GM18511 (cell line): Measurements from ENCODE around the gene SELPLG.
"Not testable (repeated sequence)": the region's sequence is repeated elsewhere in the genome, so short reads cannot be mapped to it uniquely, and the experiment has no call there.

Source experiments
- ATAC-seq: cut with Tn5 transposase; IDR thresholded peaks from one replicate; pipeline ENCODE4 v1.9.1; 2021; ENCODE audit warnings: mild to moderate bottlenecking, moderate library complexity; ENCODE audit not compliant: unreplicated experiment

The SELPLG gene

DNA sequence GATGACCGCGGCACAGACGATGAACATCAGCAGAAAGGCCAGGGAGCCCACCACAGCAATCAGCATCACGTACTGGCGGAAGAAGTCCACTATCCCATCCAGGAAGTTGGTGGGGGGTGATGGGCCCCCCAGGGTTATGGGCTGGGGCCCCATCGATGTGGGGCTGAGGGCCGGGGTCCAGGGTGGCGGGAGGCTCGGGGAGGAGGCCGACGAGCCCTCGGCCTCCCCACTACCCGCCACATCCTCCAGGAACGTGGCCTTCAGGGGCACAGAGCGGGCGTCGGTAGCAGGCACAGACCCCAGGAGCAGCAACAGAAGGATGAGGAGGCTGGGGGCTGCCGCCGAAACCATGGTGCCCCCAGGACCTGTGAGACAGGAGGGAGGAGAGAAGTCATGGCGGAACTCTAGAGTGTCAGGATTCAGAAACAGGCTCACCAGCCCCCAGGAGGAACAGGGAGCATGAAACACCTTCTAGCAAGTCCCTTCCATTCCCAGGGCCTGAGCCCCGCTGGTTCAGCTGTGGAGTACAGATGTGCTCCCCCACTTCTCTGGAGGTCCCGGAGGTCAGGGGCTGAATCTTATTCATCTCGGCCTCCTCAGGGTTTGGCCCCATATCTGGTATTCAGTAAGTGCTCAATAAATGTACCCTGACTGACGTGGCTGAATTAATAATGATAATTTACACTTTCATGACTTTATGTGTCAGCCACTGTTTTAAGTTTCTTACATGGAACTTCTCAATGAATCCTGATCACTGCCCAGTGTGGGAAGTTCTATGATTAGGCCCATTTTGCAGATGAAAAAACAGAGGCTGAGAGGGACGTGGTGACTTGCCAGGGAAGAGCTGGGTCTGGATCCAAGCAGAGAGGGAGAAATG, 41.4 kb downstream of the SELPLG start:
- ATAC-seq, result no peak

DNA sequence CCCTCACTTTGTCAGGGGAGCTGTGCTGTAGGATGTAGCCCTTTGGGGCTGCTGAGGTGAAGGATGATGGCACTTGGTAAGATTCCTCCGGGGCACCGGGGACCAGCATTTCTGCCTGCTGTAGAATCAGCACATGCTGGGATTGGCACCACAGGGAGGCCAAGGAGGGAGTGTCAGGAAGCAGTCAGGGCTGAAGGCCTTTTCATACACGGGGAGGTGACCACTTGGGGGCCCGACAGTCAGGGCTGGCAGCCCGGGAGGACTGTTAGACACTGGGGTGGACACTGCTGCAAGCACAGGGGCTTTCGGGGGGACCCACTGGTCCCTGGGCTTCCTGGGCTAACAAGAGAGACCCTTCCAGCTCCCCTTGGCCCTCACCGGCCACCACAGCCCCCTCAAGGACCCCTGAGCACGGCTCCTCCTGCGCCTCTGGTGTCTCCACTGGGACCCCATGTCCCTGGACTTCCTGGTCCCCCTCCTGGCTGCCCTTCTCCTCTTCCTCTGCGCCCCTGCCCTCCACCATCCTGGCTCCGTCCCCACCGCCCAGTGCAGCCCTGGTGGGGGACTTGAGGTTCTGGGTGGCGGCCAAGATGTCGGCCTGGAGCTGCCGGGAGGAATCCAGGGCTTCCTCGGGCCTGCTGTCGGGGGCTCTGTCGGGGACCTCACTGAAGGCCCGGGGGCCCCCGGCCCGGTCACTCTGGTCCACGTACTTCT, 42.3 kb downstream of the SELPLG start:
- no peak for ATAC-seq

DNA sequence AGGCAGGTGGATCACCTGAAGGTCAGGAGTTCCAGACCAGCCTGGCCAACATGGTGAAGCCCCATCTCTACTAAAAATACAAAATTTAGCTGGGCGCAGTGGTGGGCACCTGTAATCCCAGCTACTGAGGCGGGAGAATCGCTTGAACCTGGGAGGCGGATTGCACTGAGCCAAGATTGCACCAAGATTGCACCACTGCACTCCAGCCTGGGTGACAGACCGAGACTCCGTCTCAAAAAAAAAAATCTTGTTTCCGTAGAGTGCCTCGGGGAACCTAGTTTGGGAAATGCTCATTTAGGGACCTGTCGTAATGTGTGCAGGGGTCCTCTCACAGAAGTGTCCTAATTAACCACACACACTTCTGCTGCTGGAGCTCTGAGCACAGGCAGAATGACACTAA, 43.2 kb downstream of the SELPLG start:
- ATAC-seq, result not testable (repeated sequence)

DNA sequence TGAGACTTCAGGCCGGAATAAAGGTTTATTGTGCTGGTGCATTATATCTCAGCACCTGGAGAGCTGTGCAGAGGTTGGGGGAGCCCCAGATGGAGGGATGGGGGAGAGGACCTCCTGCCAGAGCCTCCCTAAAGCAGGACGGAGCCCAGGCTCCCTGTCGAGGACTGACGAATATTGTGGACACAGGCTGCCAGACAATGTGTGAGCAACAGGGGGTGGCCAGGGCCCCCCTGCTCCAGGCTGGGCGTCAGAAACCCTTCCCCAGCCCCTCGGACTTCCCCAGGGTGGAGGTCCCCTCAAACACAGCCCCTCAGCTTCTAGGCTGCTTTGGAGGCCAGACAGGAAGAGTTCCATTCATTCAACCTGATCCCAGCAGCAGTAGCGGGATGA, 43.9 kb downstream of the SELPLG start:
- ATAC-seq, result no peak

DNA sequence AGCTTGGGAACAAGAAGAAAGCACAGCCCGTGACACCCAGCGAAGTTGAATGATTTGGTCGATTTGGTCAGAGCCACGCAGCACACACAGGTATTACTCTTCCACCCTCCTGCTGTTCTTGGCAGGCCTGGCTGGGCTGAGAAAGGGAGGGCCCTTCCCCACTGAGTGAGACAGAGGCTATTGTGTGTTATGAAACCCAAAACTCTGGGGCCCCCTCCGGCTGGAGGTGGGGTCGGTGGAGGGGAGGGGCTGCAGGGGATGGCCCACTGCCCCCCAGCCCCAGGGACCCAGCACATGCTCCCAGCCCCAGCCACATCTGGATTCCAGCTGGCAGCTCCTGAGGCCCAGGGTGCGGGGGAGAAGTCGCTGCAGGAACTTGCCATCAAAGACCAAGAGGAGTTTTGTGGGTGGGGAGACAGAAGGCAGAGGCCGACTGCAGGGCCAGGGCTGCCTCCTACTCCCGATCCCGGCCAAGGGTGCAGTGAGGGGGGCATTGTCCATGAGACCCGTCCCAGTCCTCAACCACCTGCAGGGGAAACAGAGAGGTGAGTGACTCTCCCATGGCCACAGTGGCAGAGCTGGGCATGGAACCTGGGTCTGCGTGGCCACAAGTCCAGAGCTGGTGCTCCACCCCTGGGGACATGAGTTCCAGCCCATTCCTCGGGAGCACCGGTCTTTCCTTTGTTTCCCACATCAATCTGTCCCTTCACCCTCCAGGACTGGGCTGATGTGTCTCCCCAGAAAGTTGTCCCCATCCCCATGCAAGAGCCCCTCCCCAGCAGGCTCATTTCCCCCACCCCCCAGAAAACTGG, 44.5 kb downstream of the SELPLG start:
- ATAC-seq, result no peak

DNA sequence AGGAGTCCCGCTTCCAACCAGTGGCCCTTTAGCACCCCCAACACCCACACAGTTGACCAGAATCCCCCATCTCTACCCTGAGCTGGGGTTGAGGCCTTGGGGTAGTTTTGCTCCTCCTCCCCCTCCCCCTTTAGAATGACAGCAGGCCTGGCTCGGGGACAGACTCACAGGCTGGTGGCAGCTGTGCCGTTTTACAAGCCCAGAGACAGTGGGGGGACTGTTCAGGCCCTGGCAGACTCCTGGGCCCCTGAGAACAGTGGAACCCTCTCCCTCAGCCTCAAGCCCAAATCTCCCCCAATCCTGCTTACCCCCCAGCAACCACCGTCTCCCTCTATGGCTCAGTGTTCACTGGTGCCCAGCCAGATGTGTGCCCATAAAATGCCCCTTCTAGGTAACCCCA, 45.9 kb downstream of the SELPLG start:
- ATAC-seq, result no peak

DNA sequence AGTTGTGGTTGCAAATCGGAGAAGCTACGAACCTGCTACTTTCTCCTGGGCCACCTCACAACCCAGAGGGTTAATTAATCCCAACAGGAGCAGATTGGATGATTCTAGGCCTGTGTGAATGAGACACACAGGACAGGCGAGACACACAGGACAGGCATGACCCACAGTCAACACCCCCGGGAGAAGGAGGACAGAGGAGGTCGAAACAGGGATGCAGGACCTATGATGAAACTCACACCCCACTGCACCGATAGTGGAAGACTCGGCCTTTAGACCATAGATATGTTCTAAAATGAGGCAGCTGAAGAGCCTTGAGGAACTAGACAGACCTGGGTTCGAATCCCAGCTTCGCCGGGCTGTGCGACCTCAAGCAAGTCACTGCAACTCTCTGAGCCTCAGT, 47.4 kb downstream of the SELPLG start:
- no peak for ATAC-seq

DNA sequence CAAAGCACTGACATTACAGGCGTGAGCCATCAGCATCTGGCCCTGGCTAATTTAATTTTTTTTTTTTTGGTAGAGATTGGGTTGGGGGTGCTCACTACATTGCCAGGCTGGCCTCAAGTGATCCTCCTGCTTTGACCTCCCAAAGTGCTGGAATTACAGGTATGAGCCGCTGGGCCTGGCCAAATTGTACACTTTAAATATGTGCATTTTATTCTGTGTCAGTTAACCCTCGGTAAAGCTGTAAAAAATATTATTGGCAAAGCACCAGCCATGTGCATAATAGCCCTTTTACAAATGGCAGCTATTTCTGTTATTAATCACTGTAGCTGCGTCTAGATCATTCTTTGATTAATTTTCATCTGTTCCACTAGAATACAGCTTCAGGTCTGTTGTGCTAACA, 47.8 kb downstream of the SELPLG start:
- no peak for ATAC-seq

DNA sequence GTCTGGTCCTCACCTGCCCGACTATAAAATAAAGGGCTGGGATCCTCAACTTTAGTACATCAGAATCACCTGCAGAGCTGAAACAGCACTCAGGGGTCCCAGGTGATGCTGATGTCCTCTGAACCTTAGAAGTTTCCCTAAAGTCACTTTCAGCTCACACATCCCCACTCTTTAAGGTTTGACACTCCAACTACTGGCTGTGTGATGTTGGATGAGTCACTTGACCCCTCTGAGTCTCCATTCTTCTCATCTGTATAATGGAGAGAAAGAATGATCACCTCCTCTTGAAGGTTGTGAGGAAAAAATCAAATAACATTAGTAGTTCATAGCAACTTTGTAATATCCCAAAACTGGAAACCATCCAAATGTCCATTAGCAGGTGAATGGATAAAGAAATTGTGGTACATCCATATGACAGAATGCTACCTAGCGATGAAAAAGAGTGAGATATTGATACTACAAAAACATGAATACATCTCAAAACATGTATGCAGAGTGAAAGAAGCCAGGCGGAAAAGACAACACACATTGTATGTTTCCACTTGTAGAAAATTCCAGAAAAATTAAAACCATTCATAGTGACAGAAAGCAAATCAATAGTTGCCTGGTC, 49.1 kb downstream of the SELPLG start:
- ATAC-seq, result no peak

DNA sequence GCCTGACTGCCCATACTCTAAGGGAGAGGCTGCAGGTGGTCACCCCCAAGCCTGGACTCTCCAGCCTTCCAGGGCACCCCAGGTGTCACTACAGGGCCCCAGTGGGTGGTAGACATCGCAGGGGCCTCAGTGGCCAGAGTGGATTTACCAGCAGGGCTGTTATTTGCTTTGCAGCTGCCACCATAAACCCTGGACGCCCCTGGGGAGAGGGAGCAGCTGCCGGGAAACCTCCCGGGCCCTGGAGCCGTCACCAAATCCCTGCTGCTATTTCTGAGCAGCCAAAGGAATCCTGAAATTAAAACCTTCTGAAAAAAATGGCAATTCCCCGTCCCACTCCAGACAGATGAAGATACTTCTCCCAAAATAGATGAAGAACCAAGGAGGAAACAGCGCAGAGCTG, 49.7 kb downstream of the SELPLG start:
- ATAC-seq, result no peak

DNA sequence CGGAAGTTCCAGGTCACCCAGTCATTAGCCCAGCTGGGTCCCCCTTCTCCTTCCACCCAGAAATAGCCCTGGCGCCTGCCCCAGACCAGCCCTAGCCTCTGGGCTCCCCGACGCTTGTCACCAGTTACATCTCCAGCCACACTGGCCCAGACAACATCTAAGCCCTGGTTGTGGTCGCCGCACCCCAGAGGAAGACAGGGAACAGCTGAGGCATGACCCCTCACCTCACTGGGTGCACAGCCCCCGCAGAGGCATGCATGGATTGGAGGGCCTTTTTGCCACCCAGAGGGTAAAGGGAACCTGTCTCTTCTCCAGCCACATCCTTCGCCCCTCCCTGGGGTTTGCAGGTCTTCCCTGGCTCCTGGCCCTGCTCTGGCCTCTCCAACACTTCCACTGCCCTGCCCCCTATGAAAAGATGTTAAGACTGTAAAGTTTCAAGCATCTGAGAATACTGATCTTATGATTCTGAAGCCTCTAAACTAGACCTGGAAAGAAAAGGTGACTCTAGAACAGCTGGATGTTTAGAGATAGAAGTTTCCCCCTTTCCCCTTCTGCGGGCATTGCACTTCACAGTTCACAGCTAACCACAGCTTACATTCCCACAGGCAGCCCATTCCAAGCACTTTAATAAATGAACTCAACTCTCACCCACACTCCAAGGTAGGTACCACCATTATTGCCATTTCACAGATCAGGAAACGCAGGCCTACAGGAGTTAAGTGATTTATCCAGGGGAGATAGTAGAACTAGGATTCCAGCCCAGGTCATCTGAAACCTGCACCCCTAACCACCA, 50.5 kb downstream of the SELPLG start:
- ATAC-seq, result no peak

DNA sequence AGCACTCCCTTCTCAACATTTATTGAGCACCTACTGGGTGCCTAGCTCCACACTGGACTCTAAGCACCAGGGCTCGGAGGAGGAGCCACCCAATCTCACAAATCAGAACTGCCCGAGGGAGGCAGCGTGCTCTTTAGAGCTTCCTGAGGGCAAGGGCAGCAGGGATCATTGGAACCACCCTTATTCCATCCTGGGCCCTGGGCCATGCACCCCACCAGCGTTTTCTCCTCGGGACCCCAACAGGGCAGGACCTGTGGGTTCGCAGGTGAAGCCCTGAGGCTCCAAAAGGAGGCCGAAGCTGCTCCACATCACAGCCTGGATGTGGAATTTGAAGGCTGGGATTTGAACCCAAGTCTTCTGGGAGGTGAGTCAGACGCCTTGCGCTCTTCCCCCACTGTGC, 51.2 kb downstream of the SELPLG start:
- ATAC-seq, result no peak

DNA sequence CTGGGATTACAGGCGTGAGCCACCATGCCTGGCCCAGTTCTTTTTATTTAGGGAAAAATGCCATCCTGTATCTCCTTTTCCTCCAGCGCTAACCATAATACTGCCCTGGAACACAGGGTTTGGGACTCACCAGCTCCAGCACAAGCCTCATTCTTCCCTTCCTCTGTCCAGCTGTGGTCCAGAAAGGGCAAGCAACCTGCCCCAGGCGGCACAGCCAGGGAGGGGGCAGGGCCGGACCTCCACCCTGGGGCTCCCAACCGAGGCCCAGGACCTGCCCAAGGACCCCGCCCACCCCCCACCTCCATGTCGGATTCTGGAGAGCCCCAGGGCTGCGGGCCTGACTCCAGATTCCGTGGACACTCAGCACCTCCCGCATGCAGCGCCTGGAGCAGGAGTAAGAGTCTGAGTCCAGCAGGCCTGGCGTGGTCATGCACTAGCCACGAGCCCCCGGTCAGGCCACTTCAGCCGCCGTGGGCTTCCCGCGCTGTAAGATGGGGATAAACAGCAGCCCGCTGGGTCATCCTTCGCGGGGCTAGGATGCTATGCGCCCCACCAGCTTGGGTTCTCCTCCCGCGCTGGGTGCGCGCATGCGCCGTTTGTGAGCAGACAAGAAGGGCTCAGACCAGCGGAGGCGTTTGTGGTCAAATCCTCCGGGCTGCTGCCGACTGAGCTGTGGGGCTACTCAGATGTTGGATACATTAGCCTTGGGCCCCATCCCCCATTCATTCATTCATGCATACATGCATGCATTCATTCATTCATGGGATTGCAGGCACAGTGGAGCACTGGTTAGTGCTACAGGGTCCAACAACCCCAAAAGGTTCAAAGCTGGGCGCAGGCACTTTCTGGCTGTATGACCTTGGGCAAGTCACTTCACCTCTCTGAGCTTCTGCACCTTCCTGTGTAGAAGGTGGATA, 52.1 kb downstream of the SELPLG start:
- no peak for ATAC-seq

DNA sequence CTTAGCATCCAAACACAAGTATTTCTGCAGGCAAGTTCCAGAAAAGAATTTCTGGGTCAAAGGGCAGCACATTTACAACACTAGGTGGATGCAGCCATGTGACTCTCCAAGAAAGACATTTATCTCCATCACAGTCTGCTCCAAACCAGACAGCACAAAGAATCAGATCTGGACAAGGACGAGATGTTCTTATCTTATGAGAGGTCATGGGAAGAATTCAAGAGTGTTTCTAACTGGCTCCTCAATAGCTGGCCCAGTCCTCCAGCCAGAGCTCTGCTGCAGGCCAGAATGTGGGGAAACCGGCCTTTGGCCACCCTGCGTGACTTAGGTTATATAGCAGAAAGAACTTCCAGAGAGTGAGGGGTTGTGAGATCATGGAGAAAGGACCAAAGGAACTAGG, 53.2 kb downstream of the SELPLG start:
- no peak for ATAC-seq

DNA sequence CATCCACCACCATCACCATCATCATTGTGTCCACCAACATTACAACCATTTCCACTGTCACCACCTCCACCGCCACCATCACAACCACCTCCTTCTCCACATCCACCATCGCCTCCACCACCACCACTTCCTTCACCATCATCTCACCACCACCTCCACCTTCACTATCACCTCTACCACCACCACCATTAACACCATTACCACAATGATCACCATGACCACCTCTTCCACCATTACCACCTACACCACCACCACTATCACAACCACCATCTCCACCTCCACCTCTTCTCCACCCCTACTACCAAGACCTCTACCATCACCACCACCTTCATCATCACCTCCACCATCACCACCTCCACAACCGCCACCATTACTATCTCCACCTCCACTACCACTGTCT, 54.9 kb downstream of the SELPLG start:
- ATAC-seq, result no peak

DNA sequence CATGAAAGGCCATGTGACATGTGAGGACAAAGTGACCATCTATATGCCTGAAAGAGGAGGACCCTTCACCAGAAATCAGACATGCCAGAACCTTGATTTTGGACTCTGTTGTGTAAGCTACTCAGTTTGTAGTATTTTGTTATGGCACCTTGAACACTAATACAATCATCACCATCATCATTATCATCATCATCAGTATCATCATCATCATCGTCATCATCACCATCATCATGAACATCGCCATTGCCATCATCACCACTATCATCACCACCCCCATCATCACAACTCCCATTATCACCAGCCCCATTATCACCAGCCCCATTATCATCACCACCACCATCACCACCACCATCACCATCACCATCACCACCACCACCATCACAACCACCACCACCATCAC, 55.4 kb downstream of the SELPLG start:
- no peak for ATAC-seq

DNA sequence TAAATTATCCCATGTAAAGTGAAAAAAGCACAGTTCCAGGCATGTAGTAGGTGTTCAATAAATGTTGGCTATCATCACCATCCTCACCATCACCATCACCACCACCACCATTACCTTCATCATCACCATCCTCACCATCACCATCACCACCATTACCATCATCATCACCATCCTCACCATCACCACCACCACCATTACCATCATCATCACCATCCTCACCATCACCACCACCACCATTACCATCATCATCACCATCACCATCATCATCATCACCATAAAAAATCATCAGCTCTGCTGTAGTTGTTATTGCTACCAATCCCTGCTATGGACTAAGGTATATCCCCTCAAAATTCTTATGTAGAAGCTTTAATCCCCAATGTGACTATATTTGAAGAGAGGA, 56.2 kb downstream of the SELPLG start:
- ATAC-seq, result no peak

DNA sequence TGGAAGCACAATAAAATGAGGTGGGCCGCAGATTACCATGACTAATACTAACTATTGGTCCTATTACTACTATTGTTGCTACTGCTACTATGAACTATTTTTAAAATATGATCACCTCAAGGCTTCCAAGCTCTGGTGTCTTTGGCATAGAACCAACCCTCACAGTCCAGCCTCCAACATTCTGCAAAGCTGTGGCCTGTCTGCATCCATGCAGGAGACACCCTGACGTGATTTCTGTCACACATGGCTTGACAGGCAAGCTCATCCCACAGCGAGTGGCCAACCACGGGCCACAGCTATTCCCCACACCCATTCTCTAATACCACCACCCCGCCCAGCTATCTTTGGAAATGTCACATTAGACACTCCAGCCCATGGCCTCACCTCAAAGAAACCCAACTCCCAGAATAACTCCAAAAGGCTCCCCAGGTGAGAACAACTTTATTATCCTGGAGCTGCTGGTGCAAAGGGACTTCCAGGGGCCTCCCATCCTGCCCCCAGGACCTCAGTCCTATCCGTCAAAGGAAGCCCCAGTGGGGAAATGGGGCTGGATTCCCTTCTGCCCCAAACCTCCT, 56.9 kb downstream of the SELPLG start:
- ATAC-seq, result peak; percentile 2
